Metanephros (tissue), 1 donor: ENCODE results near the gene RGS4. TPM values are rescaled to one million over a fixed set of nuclear protein-coding genes. Genes with fewer than 3 reads are reported as not detected.

Experiments used
- total RNA-seq: library from RNA; depleted of rRNA; stranded (reverse); fragments of >200 nt; gene quantifications from one replicate; pipeline ENCODE4 v1.2.3, GENCODE V29; 2014

RGS4 gene
- total RNA-seq = 4.5 TPM

DNA sequence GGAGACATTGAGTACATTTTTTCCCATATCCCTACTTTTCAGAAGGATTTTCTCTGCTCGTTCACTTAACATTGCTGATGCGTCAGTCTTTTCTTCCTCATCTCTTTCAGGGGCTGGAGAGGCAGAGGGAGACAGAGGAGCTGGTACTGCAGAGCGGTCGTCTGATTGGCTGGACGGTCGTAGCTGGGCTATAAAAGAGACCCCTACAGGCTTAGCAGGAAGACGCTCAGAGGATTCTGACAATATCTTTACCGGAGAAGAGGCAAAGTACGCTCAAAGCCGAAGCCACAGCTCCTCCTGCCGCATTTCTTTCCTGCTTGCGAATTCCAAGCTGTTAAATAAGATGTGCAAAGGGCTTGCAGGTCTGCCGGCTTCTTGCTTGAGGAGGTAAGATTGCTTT is at the start of gene RGS4:
Gene RGS4 (plus strand): TSS at position 220 of the 400 bp plus-strand sequence. CDS start 124 bp downstream, at position 344.

Other genes starting within 250 kb of the RGS4 start
- gene CCDC190, start 208.2 kb upstream of the RGS4 start, total RNA-seq = 1.1 TPM
- 16.3 TPM for gene RGS5, start 133.6 kb downstream of the RGS4 start, total RNA-seq